SH-SY5Y (cell line): ENCODE measurements around the gene EFNA2.

Source experiments
- GATA2 ChIP-seq: IDR thresholded peaks from 2 replicates; pipeline ENCODE4 v1.6.1; 2011; ENCODE audit warnings: mild to moderate bottlenecking, low read depth, low read length
- GATA3 ChIP-seq: IDR thresholded peaks from 2 replicates; pipeline ENCODE4 v1.6.1; 2011; ENCODE audit warnings: low read depth, mild to moderate bottlenecking, low read length, moderate library complexity

DNA sequence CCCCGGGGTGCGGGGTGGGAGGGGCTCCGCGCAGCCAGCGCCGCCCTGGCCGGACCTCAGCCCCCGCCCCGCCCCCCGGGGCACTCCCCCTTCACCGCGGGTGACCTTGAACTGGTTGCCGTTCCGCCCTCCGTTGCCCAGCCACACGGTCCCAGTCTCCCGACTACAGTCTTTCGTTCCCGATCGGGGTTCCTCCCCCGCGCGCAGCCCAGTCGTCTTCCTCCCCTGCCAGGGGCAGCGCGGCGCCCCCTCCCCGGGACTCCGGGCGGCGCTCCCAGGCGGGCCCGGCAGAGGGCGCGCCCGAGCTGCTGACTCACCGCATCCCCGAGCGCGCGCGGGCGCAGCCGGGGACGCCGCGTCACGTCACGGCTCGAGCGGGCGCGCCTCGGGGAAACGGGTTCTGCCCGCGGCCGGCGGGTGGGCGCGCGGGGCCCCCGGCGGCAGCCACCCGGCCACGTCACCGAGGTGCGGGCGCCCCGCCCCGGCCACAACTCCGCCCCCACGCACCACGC lies 36.8 kb upstream of the EFNA2 start:
- TF ChIP-seq GATA2 (no peak), GATA3 (no peak)
